PC-3 (cell line): ENCODE data around the gene TMEM259.

Experiments used
- EZH2 ChIP-seq: fragments of 300-600 bp; sonication (generic); IDR thresholded peaks from one replicate; pipeline ENCODE4 v1.6.1; 2017; ENCODE audit warnings: antibody characterized with exemption, mild to moderate bottlenecking, low read length; ENCODE audit not compliant: unreplicated experiment
- TF ChIP-seq, protein P1 (sequence below): fragments of 300-600 bp; sonication (generic); conservative IDR thresholded peaks from 2 replicates; pipeline ENCODE4 v1.5.1; 2017; ENCODE audit warnings: antibody characterized with exemption, low read depth, mild to moderate bottlenecking, low read length

DNA sequence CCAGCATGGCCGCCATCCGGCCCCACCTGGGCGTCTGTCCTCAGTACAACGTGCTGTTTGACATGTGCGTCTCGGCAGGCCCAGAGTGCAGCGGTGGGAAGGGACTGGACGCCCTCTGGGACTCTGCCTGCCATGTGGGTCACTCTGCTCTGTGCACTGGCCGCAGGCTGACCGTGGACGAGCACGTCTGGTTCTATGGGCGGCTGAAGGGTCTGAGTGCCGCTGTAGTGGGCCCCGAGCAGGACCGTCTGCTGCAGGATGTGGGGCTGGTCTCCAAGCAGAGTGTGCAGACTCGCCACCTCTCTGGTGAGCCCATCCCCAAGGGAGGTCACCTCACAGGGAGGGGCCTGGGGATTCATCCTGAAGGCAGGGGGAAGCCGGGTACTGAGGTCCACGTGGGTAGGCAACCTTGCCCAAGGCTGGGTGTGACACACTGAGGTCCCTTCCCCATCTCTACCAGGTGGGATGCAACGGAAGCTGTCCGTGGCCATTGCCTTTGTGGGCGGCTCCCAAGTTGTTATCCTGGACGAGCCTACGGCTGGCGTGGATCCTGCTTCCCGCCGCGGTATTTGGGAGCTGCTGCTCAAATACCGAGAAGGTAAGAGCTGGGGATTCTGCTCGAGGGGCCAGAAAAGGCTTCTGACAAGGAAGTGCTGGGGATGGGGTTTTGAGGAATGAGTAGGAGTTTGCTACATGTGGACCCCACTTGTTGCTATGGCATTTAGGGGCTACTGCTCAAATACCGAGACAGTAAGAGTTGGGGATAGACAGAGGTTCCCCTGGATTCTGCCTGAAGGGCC lies 30.3 kb upstream of the TMEM259 start:
- TF ChIP-seq, protein P1, sequence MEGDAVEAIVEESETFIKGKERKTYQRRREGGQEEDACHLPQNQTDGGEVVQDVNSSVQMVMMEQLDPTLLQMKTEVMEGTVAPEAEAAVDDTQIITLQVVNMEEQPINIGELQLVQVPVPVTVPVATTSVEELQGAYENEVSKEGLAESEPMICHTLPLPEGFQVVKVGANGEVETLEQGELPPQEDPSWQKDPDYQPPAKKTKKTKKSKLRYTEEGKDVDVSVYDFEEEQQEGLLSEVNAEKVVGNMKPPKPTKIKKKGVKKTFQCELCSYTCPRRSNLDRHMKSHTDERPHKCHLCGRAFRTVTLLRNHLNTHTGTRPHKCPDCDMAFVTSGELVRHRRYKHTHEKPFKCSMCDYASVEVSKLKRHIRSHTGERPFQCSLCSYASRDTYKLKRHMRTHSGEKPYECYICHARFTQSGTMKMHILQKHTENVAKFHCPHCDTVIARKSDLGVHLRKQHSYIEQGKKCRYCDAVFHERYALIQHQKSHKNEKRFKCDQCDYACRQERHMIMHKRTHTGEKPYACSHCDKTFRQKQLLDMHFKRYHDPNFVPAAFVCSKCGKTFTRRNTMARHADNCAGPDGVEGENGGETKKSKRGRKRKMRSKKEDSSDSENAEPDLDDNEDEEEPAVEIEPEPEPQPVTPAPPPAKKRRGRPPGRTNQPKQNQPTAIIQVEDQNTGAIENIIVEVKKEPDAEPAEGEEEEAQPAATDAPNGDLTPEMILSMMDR: no peak
- no peak for TF ChIP-seq EZH2
